OCI-LY3 (cell line): ENCODE data around the gene CLCN1.

Source experiments
- H2AFZ ChIP-seq: fragments of 200-600, 300-600 bp; shearing (Covaris generic); 2 replicates; pipeline ENCODE4 v1.6.0; 2014; ENCODE audit warnings: antibody characterized with exemption, low read depth, low read length
- H3K27ac ChIP-seq: fragments of 200-600, 300-600 bp; sonication (generic); 2 replicates; pipeline ENCODE4 v1.5.1; 2014; ENCODE audit warnings: mild to moderate bottlenecking, low read length, moderate library complexity, mixed read lengths
- H3K27me3 ChIP-seq: fragments of 200-600, 300-600 bp; sonication (generic); 2 replicates; pipeline ENCODE4 v1.6.1; 2014; ENCODE audit warnings: low read depth, low read length, mixed read lengths
- H3K36me3 ChIP-seq: fragments of 200-600, 300-600 bp; sonication (generic); replicated peaks from 2 replicates; pipeline ENCODE3; 2014; ENCODE audit warnings: low read depth, low read length, mixed read lengths
- H3K4me1 ChIP-seq: fragments of 300-600, 200-600 bp; sonication (generic); 2 replicates; pipeline ENCODE4 v1.6.1; 2014; ENCODE audit warnings: low read length, mixed read lengths
- H3K4me2 ChIP-seq: fragments of 200-600, 300-600 bp; sonication (generic); 2 replicates; pipeline ENCODE4 v1.6.1; 2014; ENCODE audit warnings: low read length, mixed read lengths
- H3K4me3 ChIP-seq: fragments of 300-600, 200-600 bp; sonication (generic); 2 replicates; pipeline ENCODE4 v1.5.1; 2014; ENCODE audit warnings: antibody characterized with exemption, mild to moderate bottlenecking, low read length, moderate library complexity
- H3K79me2 ChIP-seq: fragments of 300-600, 200-600 bp; shearing (Covaris generic); 2 replicates; pipeline ENCODE4 v1.6.1; 2014; ENCODE audit warnings: mild to moderate bottlenecking, low read length, mixed read lengths
- H3K9ac ChIP-seq: fragments of 300-600, 200-600 bp; shearing (Covaris generic); 2 replicates; pipeline ENCODE4 v1.6.0; 2014; ENCODE audit warnings: mild to moderate bottlenecking, low read length, moderate library complexity
- H3K9me3 ChIP-seq: fragments of 200-600, 300-600 bp; shearing (Covaris generic); 2 replicates; pipeline ENCODE4 v1.6.1; 2014; ENCODE audit warnings: low read length, mixed read lengths; ENCODE audit not compliant: insufficient read depth
- H4K20me1 ChIP-seq: fragments of 200-600, 300-600 bp; sonication (generic); 2 replicates; pipeline ENCODE4 v1.6.1; 2016; ENCODE audit warnings: low read length, mixed read lengths; ENCODE audit not compliant: insufficient read depth
- EZH2phosphoT487 ChIP-seq: fragments of 200-600 bp; shearing (Covaris generic); IDR thresholded peaks from 2 replicates; pipeline ENCODE4 v1.6.1; 2018; ENCODE audit warnings: antibody characterized with exemption, mixed run types, low read depth
- TF ChIP-seq, protein P1 (sequence below): fragments of 200-600, 300-600 bp; sonication (generic); IDR thresholded peaks from 2 replicates; pipeline ENCODE4 v1.5.1; 2014; ENCODE audit warnings: antibody characterized with exemption, low read length, low read depth

The CLCN1 gene

DNA sequence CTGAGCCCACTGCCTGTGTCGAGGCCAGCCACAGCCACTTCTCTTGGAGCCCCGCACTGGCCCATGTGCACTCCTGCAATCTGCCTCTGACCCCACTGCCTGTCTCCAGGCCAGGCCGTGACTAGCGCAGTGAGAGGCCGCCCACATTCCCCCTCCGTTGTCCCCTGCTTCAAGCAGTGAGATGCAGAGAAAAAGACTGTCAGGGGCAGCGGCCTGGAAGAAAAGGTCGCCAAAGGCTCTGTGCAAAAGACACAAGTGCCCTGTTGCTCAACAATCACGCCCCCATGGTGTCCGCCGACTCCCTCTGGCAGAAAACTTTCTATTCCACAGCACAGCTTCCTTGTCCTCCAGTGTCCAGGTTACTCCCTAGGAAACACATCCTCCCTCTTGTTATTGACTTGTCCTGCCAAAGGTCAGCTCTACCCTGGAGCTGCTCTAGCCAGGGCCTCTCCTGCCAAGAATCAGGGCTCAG, 36.7 kb downstream of the CLCN1 start:
- TF ChIP-seq, protein P1, sequence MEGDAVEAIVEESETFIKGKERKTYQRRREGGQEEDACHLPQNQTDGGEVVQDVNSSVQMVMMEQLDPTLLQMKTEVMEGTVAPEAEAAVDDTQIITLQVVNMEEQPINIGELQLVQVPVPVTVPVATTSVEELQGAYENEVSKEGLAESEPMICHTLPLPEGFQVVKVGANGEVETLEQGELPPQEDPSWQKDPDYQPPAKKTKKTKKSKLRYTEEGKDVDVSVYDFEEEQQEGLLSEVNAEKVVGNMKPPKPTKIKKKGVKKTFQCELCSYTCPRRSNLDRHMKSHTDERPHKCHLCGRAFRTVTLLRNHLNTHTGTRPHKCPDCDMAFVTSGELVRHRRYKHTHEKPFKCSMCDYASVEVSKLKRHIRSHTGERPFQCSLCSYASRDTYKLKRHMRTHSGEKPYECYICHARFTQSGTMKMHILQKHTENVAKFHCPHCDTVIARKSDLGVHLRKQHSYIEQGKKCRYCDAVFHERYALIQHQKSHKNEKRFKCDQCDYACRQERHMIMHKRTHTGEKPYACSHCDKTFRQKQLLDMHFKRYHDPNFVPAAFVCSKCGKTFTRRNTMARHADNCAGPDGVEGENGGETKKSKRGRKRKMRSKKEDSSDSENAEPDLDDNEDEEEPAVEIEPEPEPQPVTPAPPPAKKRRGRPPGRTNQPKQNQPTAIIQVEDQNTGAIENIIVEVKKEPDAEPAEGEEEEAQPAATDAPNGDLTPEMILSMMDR, result no peak
- TF ChIP-seq EZH2phosphoT487, result no peak
- Histone ChIP-seq H4K20me1 (no peaks in the 10 kb centered on the region), H3K27ac (no peak overlapping the region)

DNA sequence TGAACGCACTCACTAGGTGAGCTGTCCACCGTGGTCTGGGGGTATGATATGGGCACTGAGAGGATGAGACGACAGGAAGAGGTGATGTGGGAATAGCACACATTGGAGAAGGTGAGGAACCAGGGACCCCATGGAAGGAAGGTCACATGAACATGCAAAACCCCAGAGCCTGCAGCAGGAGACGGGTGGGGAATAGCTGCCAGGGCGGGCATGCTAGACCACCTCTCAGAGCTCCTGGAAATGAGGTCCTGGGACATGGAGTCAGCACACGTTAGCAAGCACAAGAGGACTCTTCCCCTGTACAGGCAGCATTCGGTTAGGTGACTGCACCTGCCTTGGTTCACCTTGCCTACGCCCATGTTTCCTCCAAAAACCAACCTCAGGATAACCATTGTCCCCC, 38.5 kb downstream of the CLCN1 start:
- no peaks in the 10 kb centered on the region for H3K4me1 ChIP-seq
- no peak overlapping the region for H3K4me2 ChIP-seq
- H3K9ac ChIP-seq, result no peak overlapping the region
- H3K27ac ChIP-seq, result no peak overlapping the region
- no peak overlapping the region for H2AFZ ChIP-seq
- H3K79me2 ChIP-seq, result no peaks in the 10 kb centered on the region
- H3K36me3 ChIP-seq, result no peaks in the 10 kb centered on the region
- H4K20me1 ChIP-seq, result no peaks in the 10 kb centered on the region
- no peaks in the 10 kb centered on the region for H3K9me3 ChIP-seq
- H3K27me3 ChIP-seq, result peaks cover 18% of the 10 kb centered on the region
- H3K4me3 ChIP-seq, result no peak overlapping the region
- TF ChIP-seq, protein P1, result no peak
- TF ChIP-seq EZH2phosphoT487, result no peak

More for the DNA sequence above, 36.7 kb downstream of the CLCN1 start:
- H3K36me3 ChIP-seq, result no peaks in the 10 kb centered on the region
- H3K4me3 ChIP-seq, result no peak overlapping the region
- no peaks in the 10 kb centered on the region for H3K79me2 ChIP-seq
- H3K4me2 ChIP-seq, result no peak overlapping the region
- H3K27me3 ChIP-seq, result peaks cover 34% of the 10 kb centered on the region
- H3K4me1 ChIP-seq, result no peaks in the 10 kb centered on the region
- no peak overlapping the region for H3K9ac ChIP-seq
- no peaks in the 10 kb centered on the region for H3K9me3 ChIP-seq
- no peak overlapping the region for H2AFZ ChIP-seq

DNA sequence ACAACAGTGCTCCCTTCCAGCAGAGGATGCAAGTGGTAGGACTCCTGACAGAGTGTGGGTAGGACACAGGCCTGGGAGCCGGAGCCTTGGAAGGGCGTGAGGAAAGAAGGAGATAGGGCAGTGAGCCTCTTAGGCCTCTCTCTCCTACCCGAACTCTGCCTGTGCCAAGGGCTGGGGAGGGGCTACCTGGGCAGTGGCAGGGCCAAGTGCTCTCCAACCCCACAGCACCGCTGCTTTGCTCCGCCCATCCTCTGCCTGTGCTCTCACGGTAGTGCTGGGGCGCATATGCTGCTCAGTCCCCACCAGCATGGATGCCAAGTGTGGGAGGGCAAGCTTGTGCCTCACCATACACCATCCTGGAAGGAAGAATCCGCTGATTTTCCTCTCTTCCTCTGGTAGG, 39.1 kb downstream of the CLCN1 start:
- no peak overlapping the region for H3K27ac ChIP-seq
- H3K27me3 ChIP-seq, result peaks cover 14% of the 10 kb centered on the region
- no peaks in the 10 kb centered on the region for H4K20me1 ChIP-seq
- H3K36me3 ChIP-seq, result no peaks in the 10 kb centered on the region
- no peak overlapping the region for H3K4me3 ChIP-seq
- H3K4me2 ChIP-seq, result no peak overlapping the region
- no peaks in the 10 kb centered on the region for H3K9me3 ChIP-seq
- no peaks in the 10 kb centered on the region for H3K4me1 ChIP-seq
- no peak for TF ChIP-seq EZH2phosphoT487
- H3K9ac ChIP-seq, result no peak overlapping the region
- no peak overlapping the region for H2AFZ ChIP-seq
- no peaks in the 10 kb centered on the region for H3K79me2 ChIP-seq

DNA sequence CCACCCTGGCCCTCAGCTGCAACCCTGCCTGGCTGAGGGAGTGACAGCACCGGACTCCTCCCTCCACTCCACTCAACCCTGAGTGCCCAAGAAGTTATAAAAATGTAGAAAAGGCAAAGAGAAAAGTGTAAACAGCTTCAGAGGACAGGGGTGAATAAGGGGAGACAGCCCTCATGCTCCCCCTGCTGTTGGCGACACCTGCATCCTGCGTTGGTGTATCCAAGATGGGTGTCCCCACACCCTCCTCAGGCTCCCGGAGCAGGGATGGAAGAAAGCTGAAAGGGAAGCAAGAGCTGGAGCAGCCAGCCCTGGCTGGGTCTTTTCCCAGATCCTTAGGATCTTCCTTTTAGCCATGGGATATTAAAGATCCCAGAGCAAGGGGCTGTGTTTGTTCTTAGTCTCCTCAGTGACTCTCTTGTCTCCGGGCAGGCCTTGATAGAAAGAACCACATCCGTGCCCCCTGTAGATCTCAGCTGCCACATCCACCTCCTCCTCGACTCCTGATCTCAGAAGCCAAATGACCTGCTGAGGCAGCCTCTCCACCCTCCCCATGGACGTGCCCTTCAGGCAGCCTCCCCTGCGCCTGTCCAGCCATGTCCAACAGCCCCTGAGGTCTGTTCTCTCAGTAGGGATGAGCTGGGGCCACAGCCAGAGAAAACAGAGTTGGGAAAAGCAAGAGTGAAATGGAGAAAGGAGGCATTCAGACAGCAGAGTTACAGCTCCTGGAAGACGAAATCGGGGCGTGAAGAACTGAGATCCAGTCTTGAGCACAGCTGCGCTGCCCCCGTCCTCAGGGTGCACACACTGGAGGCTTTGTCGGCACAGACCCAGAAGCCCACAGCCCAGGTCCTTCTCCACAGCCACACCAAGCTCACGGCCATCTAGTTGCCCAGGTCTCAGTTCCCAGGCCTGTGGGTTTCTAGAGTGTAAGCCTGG, 39.8 kb downstream of the CLCN1 start:
- Histone ChIP-seq H3K9ac (no peak overlapping the region), H3K36me3 (no peaks in the 10 kb centered on the region), H3K79me2 (no peaks in the 10 kb centered on the region), H3K9me3 (no peaks in the 10 kb centered on the region), H3K4me3 (no peak overlapping the region), H3K4me1 (no peaks in the 10 kb centered on the region), H3K27ac (no peak overlapping the region), H3K4me2 (no peak overlapping the region), H3K27me3 (peaks cover 15% of the 10 kb centered on the region), H2AFZ (no peak overlapping the region), H4K20me1 (no peaks in the 10 kb centered on the region)
- no peak for TF ChIP-seq EZH2phosphoT487
- TF ChIP-seq, protein P1, result no peak
